NCI-H526 treated with DMSO at 0.1 percent for 48 hours (cell line): Measurements from ENCODE around the gene SUN5.

Experiments used
- DNase-seq: peaks from one replicate; lab custom pipeline; 2025; lab: John Stamatoyannopoulos, UW

Gene SUN5

GRCh38 chr20:33026779-33027759, 22.8 kb upstream of the SUN5 start:
- DNase-seq = no peak

- DNase-seq = no peak
These were observed 22.0 kb upstream of the SUN5 start for GRCh38 chr20:33026072-33026778.

GRCh38 chr20:33025318-33025876, 21.2 kb upstream of the SUN5 start:
- DNase-seq = no peak

- DNase-seq = no peak
These were observed 20.5 kb upstream of the SUN5 start for GRCh38 chr20:33024609-33025317.

DNA sequence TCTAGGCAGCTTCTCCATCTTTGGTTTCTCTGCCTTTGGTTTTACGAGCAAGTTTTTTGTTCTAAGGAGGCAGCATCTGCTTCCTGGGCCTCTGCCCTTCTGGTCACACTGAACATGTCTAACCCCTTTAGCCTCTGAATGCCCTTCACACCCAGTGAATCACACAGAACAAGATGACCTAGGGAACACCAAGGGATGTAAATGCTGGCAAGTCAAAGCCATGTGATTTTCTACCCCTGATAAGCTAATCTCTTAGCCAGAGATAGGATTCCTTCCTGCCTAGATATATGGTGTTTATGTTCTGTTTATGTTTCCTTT, 20.0 kb upstream of the SUN5 start:
- DNase-seq = no peak

DNA sequence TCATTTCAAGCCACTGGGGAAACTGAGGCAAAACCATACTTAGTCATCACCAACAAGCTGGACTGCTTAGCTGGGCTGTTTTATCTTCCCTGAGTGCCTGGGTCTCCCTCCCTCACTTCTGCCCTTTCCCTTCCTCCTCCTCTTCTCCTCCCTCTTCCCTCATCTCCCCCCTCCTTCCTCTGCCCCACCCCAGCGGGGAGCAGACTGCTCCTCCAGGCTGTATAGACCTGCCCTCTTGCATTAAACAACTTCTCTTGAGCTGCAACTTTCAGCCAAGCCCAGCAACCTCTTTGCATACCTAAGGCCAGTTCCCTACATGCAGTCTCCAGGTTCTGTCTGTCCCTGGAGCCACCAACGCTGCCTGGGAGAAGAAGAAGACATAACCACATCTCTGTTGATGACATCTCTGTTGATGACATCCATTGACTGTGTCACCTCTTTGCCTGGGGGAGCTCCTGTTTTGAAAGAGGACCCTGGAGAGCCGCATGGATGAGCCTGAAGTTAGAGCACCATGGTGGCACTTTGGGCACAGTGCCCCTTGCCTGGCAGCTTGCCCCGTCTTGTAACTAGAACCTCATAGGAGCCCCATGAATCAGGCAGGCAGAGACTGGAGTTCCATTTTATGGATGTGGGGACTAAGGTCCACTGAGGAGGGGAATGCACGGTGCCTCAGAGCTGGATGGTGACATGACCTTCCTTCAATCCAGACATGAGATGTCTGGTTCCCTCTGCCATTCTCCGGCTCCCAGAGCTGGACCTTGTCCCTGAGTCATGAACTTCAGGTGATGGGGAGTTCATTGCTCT, 19.4 kb upstream of the SUN5 start:
- no peak for DNase-seq

DNA sequence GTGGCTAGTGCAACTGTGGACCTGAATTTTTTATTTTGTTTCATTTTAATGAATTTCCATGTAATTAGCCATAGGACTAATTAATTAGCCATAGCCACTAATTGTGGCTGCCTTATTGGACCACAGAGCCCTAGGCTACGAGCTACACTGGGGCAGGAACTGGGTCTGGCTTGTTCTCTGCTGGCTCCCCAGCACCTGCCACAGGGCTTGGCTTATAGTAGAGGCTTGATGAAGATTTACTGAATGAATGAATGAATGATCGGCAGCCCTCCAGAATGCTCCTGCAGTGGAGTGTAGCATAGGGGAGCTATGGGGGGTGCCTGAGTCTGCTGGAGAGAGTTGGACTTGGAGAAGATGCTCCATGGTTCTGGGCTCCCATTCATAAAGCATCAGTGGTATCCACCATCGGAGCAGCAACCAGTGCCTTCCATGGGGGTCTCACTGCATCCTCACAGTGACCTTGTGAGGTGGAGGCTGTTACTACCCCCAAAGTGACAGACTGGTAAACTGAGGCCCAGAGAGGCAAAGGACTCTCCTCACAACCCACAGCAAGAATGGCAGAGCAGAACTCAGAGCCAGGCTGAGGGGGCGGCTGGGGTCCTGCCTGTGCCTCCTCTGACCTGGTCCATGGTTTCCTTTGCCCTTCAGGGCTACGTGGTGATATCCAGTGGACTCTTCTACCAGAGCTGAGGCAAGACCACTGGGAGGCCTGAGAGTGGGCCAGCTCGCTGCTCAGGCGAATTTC, 18.6 kb upstream of the SUN5 start:
- DNase-seq = no peak

GRCh38 chr20:33022289-33022688, 18.1 kb upstream of the SUN5 start:
- no peak for DNase-seq

DNA sequence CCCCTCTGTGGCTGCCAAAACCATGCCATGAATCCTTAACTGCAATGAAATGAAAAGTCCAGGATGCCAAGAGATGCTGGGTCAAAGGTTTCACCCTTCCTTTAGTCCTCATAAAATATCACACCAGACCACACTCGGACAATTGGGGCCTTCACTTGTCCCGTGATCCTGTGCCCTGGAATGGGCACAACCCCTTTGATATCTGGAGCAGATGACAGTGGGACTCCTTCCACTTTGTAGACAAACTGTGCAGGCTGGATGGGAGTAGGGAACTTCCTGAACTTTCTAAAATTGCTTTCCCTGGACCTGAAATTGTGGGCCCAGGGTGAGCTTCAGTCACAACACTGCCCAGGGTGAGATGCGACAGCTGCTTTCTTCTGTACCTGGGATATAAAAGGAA, 17.6 kb upstream of the SUN5 start:
- no peak for DNase-seq

DNA sequence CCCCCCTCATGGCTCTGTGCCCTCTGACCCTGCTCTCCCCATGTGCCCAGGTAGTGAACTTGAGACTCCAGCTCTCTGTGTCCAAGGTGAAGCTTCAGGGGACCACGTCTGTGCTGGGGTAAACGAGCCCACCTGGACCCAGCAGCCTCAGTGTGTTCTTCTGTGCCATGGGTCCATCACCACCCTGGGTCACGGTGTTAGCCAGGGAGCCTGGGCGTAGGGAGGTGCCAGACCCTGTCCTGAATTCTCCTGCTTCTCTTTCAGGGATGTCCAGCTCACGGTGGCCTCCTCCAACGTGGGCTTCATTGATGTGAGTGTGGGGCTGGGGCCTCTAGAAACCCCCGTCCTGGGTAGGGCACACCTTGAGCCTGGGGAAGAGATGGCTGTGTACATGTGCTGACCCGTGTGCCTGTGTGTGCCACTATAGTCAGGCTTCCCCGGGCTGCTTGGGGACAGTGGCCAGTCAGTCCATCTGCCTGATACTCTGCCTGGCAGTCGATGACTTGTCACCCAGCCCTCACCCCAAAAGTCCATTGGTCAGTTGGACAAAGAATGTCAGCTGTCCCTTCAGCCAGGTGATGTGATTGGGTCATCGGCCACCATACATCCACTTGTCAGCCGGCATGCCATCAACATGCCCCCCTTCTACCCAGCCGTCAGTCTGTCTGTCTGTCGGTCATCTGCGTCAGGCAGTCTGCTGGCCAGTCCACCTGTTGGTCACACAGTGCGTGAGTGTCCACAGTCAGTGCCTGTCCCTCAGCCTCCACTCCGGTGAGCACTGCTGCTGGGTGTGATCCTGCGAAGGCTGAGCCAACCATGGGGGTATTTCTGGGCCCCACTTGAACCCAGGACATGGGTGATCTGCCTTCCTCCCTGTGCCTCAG, 16.3 kb upstream of the SUN5 start:
- DNase-seq = no peak

GRCh38 chr20:33019465-33020277, 15.4 kb upstream of the SUN5 start:
- no peak for DNase-seq

DNA sequence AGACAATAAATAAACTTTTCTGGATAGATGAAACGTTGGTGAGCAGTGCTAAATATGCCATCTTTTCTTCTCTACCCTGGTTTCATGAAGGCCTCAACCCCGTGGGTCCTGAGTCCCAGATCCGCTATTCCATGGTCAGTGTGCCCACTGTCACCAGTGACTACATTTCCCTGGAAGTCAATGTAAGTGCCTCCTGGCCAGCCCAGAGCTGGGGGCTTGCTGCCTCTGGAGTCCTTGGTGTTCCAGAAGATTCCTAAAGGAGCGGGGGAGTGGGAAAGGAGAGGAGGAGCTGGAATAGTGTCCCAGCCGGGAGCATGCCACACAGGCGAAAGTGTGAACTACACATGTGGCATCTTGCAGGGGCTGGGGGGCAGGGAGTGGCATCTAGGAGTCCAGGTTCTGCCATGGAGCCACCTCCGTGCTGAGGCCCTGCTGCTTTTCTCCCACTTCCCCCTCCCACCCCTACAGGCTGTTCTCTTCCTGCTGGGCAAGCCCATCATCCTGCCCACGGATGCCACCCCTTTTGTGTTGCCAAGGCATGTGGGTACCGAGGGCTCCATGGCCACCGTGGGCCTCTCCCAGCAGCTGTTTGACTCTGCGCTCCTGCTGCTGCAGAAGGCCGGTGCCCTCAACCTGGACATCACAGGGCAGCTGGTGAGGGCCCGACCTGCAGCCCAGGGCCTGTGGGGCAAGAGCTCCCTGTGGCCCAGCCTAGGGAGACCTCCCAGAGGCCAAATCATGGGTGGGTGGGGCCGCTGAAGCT, 14.1 kb upstream of the SUN5 start:
- DNase-seq = no peak

DNA sequence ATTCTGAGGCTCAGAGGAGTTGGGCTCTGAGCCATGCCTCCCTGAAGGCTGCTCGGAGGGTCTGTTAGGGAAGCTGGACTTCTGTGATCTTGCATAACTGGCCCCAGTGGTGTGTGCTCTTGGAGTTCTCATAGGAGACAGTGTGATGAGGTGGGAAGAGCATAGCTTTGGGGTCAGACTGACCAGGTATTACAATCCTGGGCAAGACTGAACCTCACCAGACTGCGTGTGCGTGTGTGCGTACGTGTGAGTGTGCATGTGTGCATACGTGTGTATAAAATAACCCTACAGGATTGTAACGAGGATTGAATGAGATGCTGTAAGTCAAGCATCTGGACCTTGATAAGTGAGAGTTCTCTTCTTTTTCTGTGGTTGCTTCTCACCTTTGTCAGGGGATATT, 13.3 kb upstream of the SUN5 start:
- no peak for DNase-seq

DNA sequence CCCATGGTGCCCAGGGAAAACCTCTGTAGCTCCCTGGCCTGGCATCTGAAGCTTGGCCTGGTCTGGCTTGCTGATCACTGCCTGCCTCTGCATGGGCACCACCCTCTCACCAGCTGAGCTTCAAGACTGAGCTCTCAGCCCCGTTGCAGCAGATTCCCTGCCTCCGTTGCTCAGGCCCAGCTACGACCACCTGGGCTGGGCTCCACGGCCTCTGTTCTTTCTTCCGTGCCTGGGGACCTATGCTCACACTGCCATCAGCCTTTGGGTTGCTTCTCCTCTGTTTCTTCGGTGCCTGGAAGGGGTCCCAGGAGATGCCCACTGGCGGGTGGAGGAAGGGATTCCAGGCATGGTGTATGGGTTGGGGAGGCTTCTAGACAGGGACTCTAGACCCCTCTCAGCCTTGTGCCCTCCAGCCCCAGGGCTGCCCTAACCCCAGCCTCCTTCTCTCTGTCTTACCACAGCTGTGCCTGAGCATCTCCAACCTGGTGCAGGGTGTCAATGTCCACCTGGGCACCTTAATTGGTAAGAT, 12.4 kb upstream of the SUN5 start:
- DNase-seq = no peak

DNA sequence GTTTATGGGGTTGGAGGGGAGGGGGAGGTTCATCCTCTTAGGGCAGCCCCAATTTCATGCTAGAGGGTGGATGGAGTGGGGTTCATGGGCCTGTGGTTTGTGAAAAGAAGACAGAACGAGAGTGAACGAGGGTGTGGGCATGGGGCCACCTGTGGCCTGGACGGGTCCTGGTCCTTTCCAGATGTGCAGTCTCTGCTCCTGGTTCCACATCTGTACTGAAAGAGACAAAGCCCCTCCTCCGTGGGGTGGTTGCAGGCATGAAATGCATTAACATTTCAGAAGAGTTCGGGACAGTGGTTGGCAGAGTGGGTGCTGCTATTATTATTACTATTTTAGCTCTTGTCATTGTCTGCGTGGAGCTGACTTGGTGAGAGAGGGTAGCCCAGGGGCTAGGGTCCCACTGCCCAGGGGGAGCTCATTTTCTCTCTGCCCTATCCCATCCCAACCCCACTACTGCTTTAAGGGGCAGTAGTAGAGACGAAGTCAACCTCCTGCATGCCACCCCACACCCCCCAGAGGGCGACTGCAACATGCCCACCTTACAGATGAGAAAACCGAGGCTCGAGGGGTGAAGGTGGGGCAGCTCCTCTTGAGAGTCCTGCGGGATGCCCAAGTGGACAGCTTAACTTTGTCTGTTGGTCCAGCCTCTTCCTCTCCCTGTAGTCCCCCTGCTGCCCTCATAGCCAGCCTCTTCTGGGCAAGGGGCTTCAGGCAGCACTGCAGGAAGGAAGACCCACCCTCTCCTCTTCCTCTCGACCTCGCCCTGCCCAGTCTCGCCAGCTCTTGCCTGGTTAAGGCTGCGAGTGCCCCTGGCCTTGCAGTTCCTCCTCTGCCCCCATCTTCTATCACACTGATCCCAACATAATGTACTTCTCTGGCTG, 11.7 kb upstream of the SUN5 start:
- no peak for DNase-seq

DNA sequence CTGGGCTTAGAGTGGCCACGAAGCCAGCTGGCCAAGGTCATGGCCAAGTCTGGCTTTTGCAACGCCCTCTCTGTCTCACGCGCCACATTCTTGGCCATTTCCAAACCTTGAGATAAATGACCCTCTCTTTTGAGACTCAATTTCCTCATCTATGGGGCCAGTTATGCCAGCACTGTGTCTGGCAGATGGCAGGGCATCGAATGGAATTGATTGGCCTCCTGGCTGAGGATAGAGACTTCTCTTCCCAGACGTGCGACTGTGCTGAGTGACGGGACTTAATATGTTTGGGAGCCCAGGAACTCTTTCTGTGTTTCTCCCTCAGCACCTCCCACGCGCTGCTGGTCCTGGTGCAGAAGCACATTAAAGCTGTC, 10.9 kb upstream of the SUN5 start:
- no peak for DNase-seq
